Omental fat pad (tissue), 4 donors: ENCODE data around the gene ADPRH. TPM values are rescaled to one million over a fixed set of nuclear protein-coding genes. Genes with fewer than 3 reads are reported as not detected.

Experiments
- ATAC-seq: fragments of 150-250 bp; one replicate; pipeline ENCODE4 v1.9.1; 2016; ENCODE audit warnings: mild to moderate bottlenecking, moderate library complexity; ENCODE audit not compliant: low FRiP score
- DNase-seq: peaks from one replicate; pipeline ENCODE4 v3.0.0-alpha.2; 2019; ENCODE audit warnings: low spot score
- total RNA-seq, 4 donors: library from RNA; depleted of rRNA; stranded (reverse); fragments of >200 nt; gene quantifications; one replicate each; pipeline ENCODE4 v1.1.0, GENCODE V29; 2016
- TF ChIP-seq, protein P1 (sequence below), 3 donors: fragments of 450-650 bp; IDR thresholded peaks; one replicate each; pipeline ENCODE4 v1.5.1; 2016 to 2017; ENCODE audit warnings: antibody characterized with exemption in 3 of 3, mild to moderate bottlenecking in 3 of 3, moderate library complexity in 2 of 3

Gene ADPRH
- total RNA-seq, 4 donors from 2014 or later = 7.4 to 19.9 (median 11.8) TPM

DNA sequence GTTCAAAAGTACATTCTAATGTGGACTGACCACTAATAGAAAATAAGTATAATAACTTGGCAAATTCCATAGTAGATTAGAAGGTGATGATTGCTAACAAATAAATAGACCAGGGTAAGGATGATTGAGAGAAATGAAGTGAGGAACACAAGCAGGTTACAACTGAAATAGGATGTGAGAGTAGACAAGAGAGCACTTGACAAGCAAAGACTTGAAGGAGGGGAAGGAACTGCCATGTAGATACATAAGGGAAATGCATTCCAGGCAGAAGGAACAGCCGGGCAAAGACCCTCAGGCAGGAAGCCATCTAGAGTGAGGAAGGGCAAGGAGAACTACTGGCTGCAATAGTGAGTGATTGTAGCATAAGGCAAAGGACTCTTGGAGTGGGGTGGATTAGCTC is 23.4 kb downstream of the ADPRH start:
- TF ChIP-seq, protein P1, sequence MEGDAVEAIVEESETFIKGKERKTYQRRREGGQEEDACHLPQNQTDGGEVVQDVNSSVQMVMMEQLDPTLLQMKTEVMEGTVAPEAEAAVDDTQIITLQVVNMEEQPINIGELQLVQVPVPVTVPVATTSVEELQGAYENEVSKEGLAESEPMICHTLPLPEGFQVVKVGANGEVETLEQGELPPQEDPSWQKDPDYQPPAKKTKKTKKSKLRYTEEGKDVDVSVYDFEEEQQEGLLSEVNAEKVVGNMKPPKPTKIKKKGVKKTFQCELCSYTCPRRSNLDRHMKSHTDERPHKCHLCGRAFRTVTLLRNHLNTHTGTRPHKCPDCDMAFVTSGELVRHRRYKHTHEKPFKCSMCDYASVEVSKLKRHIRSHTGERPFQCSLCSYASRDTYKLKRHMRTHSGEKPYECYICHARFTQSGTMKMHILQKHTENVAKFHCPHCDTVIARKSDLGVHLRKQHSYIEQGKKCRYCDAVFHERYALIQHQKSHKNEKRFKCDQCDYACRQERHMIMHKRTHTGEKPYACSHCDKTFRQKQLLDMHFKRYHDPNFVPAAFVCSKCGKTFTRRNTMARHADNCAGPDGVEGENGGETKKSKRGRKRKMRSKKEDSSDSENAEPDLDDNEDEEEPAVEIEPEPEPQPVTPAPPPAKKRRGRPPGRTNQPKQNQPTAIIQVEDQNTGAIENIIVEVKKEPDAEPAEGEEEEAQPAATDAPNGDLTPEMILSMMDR (IDR thresholded peaks at IDR 0.05) = no peak
- ATAC-seq (no peak), DNase-seq (no peak)

GRCh38 chr3:119604878-119605277 is 25.6 kb downstream of the ADPRH start:
- TF ChIP-seq, protein P1 (IDR thresholded peaks at IDR 0.05) = no peak
- no peak for ATAC-seq
- DNase-seq = no peak

DNA sequence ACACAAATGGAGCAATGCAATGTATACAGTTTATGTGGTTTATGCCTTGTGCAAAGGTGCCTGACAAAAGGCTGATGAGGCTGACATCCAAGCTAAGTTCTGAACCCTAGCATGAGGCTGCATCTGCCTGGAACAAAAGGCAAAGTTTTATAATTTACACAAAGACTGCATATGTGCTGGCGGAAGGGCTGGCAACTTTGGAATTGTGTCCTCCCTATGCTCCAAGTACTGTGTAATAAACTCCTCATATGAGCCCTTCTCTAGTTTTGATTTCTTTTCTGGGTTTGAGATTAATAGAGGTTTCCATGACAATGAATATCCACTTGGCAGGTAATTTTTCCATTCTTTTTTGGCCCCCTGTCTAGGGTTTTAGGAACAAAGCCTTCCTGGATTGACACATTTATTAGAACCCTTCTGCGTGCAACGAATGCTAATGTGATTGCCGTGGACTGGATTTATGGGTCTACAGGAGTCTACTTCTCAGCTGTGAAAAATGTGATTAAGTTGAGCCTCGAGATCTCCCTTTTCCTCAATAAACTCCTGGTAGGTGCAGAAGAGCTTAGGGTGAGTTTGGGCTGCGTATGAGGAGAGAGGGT is 29.2 kb downstream of the ADPRH start:
- no peak for DNase-seq
- TF ChIP-seq, protein P1 (IDR thresholded peaks at IDR 0.05) = no peak
- no peak for ATAC-seq

DNA sequence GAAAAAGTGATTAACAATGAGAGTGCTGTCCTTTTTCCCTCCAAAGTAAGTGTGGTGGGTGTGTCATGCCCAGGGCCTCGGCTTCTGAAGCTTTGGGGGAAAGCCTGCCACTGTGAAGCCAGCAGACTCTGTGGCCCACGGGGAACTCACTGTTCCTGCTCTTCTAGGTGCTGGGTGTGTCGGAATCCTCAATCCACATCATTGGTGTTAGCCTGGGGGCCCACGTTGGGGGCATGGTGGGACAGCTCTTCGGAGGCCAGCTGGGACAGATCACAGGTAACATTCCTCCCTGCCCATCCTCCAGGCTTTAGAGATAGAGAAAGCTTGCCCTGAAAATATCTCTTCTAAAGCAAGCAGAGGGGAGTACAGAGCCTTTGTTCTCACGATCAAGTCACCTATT is 30.0 kb downstream of the ADPRH start:
- ATAC-seq = no peak
- TF ChIP-seq, protein P1 (IDR thresholded peaks at IDR 0.05) = no peak
- DNase-seq = no peak

GRCh38 chr3:119611664-119612063 is 32.4 kb downstream of the ADPRH start:
- ATAC-seq = no peak
- TF ChIP-seq, protein P1 (IDR thresholded peaks at IDR 0.05) = no peak

GRCh38 chr3:119613201-119613600 is 33.9 kb downstream of the ADPRH start:
- TF ChIP-seq, protein P1 (IDR thresholded peaks at IDR 0.05) = no peak
- no peak for ATAC-seq
- DNase-seq = no peak

More at GRCh38 chr3:119611664-119612063, 32.4 kb downstream of the ADPRH start:
- DNase-seq = no peak

DNA sequence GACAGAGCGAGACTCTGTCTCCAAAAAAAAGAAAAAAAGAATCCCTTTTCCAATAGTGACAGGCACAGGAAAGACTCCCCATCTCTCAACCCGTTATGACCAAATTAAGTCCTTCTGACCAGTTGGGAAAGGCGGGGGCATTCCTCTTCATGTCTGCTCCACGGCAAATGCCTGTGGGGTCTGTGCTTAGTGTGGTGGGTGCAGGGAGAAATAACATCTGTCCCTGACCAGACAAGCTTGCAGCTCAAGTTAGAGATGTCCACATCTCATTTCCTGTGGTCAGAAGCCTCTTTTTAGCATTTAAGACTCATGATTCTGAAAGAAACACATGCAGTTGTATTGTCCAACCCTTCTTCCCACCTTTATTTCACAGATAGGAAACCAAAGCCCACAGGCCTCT is 34.6 kb downstream of the ADPRH start:
- ATAC-seq = no peak
- no peak for DNase-seq
- TF ChIP-seq, protein P1 (IDR thresholded peaks at IDR 0.05) = no peak
